PC-3 (cell line): Measurements from ENCODE around the gene NDUFAF5. TPM values are rescaled to one million over a fixed set of nuclear protein-coding genes. Genes with fewer than 3 reads are reported as not detected.

Source experiments
- ATAC-seq: fragments of 200-7000 bp; cut with Tn5 transposase; 2 replicates; pipeline ENCODE4 v1.9.1; 2020; ENCODE audit warnings: mild to moderate bottlenecking, moderate library complexity
- BruUV-seq: library from RNA; stranded (reverse); fragments of 400-500 nt; replicated peaks from 2 replicates; lab custom pipeline; 2021; lab: Mats Ljungman, UMichigan
- CTCF ChIA-PET: fragments of 300-600 bp; sonication (Branson Sonifier 250); formaldehyde crosslinking; loops from one replicate; lab custom pipeline; 2022; ENCODE audit warnings: antibody characterized with exemption; lab: Charles Lee
- POLR2A ChIA-PET: fragments of 300-600 bp; sonication (Branson Sonifier 250); formaldehyde crosslinking; loops from one replicate; lab custom pipeline; 2022; ENCODE audit warnings: antibody characterized with exemption; ENCODE audit not compliant: unreplicated experiment; lab: Charles Lee
- DNase-seq: peaks from one replicate; pipeline ENCODE4 v3.0.0-alpha.2; 2015
- H2AFZ ChIP-seq: fragments of 300-600 bp; sonication (generic); 2 replicates; pipeline ENCODE4 v1.6.0; 2016; ENCODE audit warnings: antibody characterized with exemption, low read length
- H3F3A ChIP-seq: fragments of 300-600 bp; sonication (generic); one replicate; pipeline ENCODE4 v1.6.0; 2017; ENCODE audit warnings: antibody characterized with exemption, low read length, control low read depth, mild to moderate bottlenecking; ENCODE audit not compliant: unreplicated experiment
- H3K27ac ChIP-seq: fragments of 300-600 bp; sonication (generic); 2 replicates; pipeline ENCODE4 v1.5.1; 2016; ENCODE audit warnings: mild to moderate bottlenecking, low read length
- H3K27me3 ChIP-seq: fragments of 300-600 bp; sonication (generic); 2 replicates; pipeline ENCODE4 v1.6.1; 2016; ENCODE audit warnings: low read length, mixed read lengths
- H3K36me3 ChIP-seq: fragments of 300-600 bp; sonication (generic); 2 replicates; pipeline ENCODE4 v1.6.1; 2016; ENCODE audit warnings: low read depth, mixed run types, low read length, mixed read lengths
- H3K4me1 ChIP-seq: fragments of 300-600 bp; sonication (generic); 2 replicates; pipeline ENCODE4 v1.5.1; 2016; ENCODE audit warnings: low read length; ENCODE audit not compliant: insufficient read depth
- H3K4me2 ChIP-seq: fragments of 300-600 bp; sonication (generic); 2 replicates; pipeline ENCODE4 v1.6.0; 2016; ENCODE audit warnings: low read length
- H3K4me3 ChIP-seq: fragments of 300-600 bp; sonication (generic); 2 replicates; pipeline ENCODE4 v1.5.1; 2016; ENCODE audit warnings: mild to moderate bottlenecking, low read length, mixed read lengths
- H3K79me2 ChIP-seq: fragments of 300-600 bp; sonication (generic); 2 replicates; pipeline ENCODE4 v1.6.1; 2017; ENCODE audit warnings: low read length, mixed read lengths
- H3K9ac ChIP-seq: fragments of 300-600 bp; sonication (generic); 2 replicates; pipeline ENCODE4 v1.6.0; 2016; ENCODE audit warnings: mild to moderate bottlenecking, low read length
- H3K9me2 ChIP-seq: fragments of 300-600 bp; sonication (generic); replicated peaks from 2 replicates; pipeline ENCODE4 v1.6.1; 2016; ENCODE audit warnings: mixed run types, low read length, mixed read lengths
- H3K9me3 ChIP-seq: fragments of 300-600 bp; sonication (generic); 2 replicates; pipeline ENCODE4 v1.6.1; 2016; ENCODE audit warnings: low read length, mixed read lengths
- H4K20me1 ChIP-seq: fragments of 300-600 bp; sonication (generic); 2 replicates; pipeline ENCODE4 v1.6.1; 2016; ENCODE audit warnings: low read length, mixed read lengths
- EZH2 ChIP-seq: fragments of 300-600 bp; sonication (generic); IDR thresholded peaks from one replicate; pipeline ENCODE4 v1.6.1; 2017; ENCODE audit warnings: antibody characterized with exemption, mild to moderate bottlenecking, low read length; ENCODE audit not compliant: unreplicated experiment
- EZH2phosphoT487 ChIP-seq: fragments of 300-600 bp; sonication (generic); IDR thresholded peaks from 2 replicates; pipeline ENCODE4 v1.6.1; 2018; ENCODE audit warnings: mild to moderate bottlenecking, antibody characterized with exemption, low read length, borderline replicate concordance
- intact Hi-C: fragments of 100-400 bp; cut with micrococcal nuclease; formaldehyde crosslinking; loops from 2 replicates; pipeline ENCODE4 v1.9.0; 2023
- total RNA-seq: library from RNA; depleted of rRNA; stranded (reverse); fragments of >200 nt; gene quantifications from 2 replicates; pipeline ENCODE4 v1.2.3, GENCODE V29; 2014
- TF ChIP-seq, protein P1 (sequence below): fragments of 300-600 bp; sonication (generic); conservative IDR thresholded peaks from 2 replicates; pipeline ENCODE4 v1.5.1; 2017; ENCODE audit warnings: antibody characterized with exemption, low read depth, mild to moderate bottlenecking, low read length

The NDUFAF5 gene
- total RNA-seq, 1 experiment from 2014 or later = 29.0 TPM

DNA sequence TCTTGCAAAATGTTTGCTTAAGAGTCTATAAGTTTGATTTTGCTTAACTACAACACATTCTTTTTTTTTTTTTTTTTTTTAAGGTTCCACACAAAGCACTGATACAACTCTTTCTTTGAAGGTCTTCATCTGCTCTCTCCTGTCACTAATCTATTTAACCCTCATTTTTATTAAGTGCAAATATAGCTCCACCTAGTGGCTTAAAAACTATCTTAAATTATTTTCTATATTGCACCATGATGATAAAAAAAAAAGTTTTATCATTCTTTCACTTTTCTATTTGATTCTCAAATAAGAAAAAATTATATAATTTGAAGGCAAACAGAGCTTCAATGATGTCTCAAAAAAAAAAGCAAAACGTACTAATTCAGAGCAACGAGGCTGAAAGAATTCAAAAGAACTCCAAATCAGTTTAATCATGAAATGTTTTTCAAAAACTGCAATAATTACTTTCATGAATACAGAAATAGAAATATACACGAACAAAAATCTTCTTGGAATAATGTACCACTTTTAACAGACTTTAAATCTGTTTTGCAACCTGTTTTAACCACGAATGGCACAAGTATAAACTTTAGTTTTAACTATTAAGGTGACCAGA, 12.9 kb upstream of the NDUFAF5 start:
- no TSS peak for BruUV-seq
- peaks cover 14% of the 10 kb centered on the region for H3F3A ChIP-seq
- H3K9me3 ChIP-seq = no peaks in the 10 kb centered on the region
- no peak overlapping the region for H2AFZ ChIP-seq
- intact Hi-C loops = loop anchor here (2.0 to 10.0 kb wide), 3 partner anchors 225 to 655 kb away; no protein-coding TSS in a partner anchor
- TF ChIP-seq EZH2phosphoT487 (no peak), EZH2 (no peak)
- TF ChIP-seq, protein P1, sequence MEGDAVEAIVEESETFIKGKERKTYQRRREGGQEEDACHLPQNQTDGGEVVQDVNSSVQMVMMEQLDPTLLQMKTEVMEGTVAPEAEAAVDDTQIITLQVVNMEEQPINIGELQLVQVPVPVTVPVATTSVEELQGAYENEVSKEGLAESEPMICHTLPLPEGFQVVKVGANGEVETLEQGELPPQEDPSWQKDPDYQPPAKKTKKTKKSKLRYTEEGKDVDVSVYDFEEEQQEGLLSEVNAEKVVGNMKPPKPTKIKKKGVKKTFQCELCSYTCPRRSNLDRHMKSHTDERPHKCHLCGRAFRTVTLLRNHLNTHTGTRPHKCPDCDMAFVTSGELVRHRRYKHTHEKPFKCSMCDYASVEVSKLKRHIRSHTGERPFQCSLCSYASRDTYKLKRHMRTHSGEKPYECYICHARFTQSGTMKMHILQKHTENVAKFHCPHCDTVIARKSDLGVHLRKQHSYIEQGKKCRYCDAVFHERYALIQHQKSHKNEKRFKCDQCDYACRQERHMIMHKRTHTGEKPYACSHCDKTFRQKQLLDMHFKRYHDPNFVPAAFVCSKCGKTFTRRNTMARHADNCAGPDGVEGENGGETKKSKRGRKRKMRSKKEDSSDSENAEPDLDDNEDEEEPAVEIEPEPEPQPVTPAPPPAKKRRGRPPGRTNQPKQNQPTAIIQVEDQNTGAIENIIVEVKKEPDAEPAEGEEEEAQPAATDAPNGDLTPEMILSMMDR = peak; percentile 76
- H3K4me3 ChIP-seq = no peak overlapping the region
- H3K36me3 ChIP-seq = peaks cover 83% of the 10 kb centered on the region
- H3K4me1 ChIP-seq = no peaks in the 10 kb centered on the region
- DNase-seq (peak; percentile 72), ATAC-seq (no peak; the same call in 1 of the 2 replicates)
- H3K9ac ChIP-seq = no peak overlapping the region
- H4K20me1 ChIP-seq = peaks cover 9% of the 10 kb centered on the region
- no peak overlapping the region for H3K27ac ChIP-seq
- H3K4me2 ChIP-seq = no peak overlapping the region
- H3K27me3 ChIP-seq = no peaks in the 10 kb centered on the region
- no peaks in the 10 kb centered on the region for H3K79me2 ChIP-seq
- POLR2A ChIA-PET = interaction anchor here (0.6 kb wide), 2 partner anchors 16 to 162 kb away, joined by 3 read pairs; no protein-coding TSS in a partner anchor
- H3K9me2 ChIP-seq = no peaks in the 10 kb centered on the region
- CTCF ChIA-PET = interaction anchor here (0.6 to 1.0 kb wide), 5 partner anchors 16 to 1630 kb away, joined by 3 to 14 read pairs (median 7); no protein-coding TSS in a partner anchor

DNA sequence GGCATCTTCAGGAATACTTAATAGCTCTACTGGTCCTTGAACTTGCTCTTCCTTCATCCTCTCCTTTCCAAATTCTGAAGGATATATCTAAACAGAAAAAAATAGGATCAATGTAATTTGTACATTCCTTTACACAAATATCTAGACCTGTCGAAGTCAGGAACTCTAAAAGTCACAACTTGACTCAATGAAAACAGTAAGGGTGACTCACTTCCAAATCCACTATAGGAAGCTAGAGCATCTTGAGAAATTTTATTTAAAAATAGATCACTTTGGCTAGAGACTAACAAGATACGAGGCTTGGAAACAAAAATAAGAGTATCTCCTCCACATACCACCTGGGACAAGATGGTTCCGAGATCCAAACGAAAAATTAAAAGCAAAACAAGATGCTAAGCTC, 12.3 kb upstream of the NDUFAF5 start:
- H3K9ac ChIP-seq = no peak overlapping the region
- BruUV-seq = no TSS peak
- H3K4me2 ChIP-seq = no peak overlapping the region
- no peaks in the 10 kb centered on the region for H3K9me3 ChIP-seq
- H3K9me2 ChIP-seq = no peaks in the 10 kb centered on the region
- TF ChIP-seq EZH2phosphoT487 = no peak
- no peak overlapping the region for H3K4me3 ChIP-seq
- ChIA-PET POLR2A (interaction anchor here (0.6 kb wide), 1 partner anchor 16 kb away, joined by 3 read pairs; no protein-coding TSS in a partner anchor), CTCF (interaction anchor here (0.6 kb wide), 1 partner anchor 203 kb away, joined by 3 read pairs; no protein-coding TSS in a partner anchor)
- intact Hi-C loops = loop anchor here (2.0 to 10.0 kb wide), 3 partner anchors 226 to 655 kb away; no protein-coding TSS in a partner anchor
- ATAC-seq = peak; percentile 57
- H3K4me1 ChIP-seq = peaks cover 5% of the 10 kb centered on the region
- H3F3A ChIP-seq = peaks cover 14% of the 10 kb centered on the region
- peaks cover 10% of the 10 kb centered on the region for H4K20me1 ChIP-seq
- H3K27me3 ChIP-seq = no peaks in the 10 kb centered on the region
- H2AFZ ChIP-seq = no peak overlapping the region
- peaks cover under 1% of the 10 kb centered on the region; the same call in 1 of the 2 replicates for H3K79me2 ChIP-seq
- H3K36me3 ChIP-seq = peaks cover 81% of the 10 kb centered on the region
- DNase-seq = peak; percentile 14
- H3K27ac ChIP-seq = no peak overlapping the region

DNA sequence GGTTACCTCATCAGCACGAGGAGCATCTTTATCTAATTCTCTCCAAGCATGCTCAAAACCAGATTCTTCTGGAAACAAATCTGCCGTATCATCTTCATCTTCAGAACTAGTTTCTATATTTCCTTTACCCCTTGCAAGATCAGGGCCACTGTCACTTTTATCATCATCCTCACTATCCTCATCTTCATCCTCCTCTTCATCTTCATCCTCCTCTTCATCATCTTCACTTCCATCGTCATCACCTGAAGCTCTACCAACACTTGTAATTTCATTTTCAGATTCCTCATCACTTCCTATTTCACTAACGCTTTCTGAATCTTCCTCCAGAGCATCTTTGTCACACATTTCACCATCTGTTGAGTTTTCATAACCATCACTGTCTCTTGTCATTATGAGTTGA, 9.0 kb upstream of the NDUFAF5 start:
- BruUV-seq = no TSS peak
- Histone ChIP-seq H3K4me2 (no peak overlapping the region), H3K27me3 (no peaks in the 10 kb centered on the region), H3K27ac (no peak overlapping the region), H3K36me3 (peaks cover 74% of the 10 kb centered on the region), H2AFZ (no peak overlapping the region), H3F3A (peaks cover 14% of the 10 kb centered on the region), H3K9ac (no peak overlapping the region), H3K9me2 (no peaks in the 10 kb centered on the region), H3K9me3 (no peaks in the 10 kb centered on the region), H4K20me1 (peaks cover 15% of the 10 kb centered on the region), H3K4me1 (peaks cover 14% of the 10 kb centered on the region), H3K79me2 (peaks cover 29% of the 10 kb centered on the region), H3K4me3 (no peak overlapping the region)
- ATAC-seq (no peak), DNase-seq (no peak)
- no peak for TF ChIP-seq EZH2phosphoT487
- TF ChIP-seq, protein P1 = no peak
- no peak for TF ChIP-seq EZH2
- intact Hi-C loops = loop anchor here (10.0 kb wide), 1 partner anchor 321 kb away; no protein-coding TSS in a partner anchor
- ChIA-PET CTCF (no interaction called here), POLR2A (no interaction called here)
